Left lobe of liver (tissue), 2 donors: ENCODE data around the gene CCDC38. TPM values are rescaled to one million over a fixed set of nuclear protein-coding genes. Genes with fewer than 3 reads are reported as not detected.
A peak's percentile ranks its signal among the peaks of the same experiment; 100 is the strongest.

Experiments
- ATAC-seq: fragments of 200-7000 bp; cut with Tn5 transposase; one replicate; pipeline ENCODE4 v1.9.1; 2020; ENCODE audit warnings: mild to moderate bottlenecking, moderate library complexity
- DNase-seq: peaks from one replicate; pipeline ENCODE4 v3.0.0-alpha.2; 2020; ENCODE audit warnings: low spot score
- total RNA-seq: library from RNA; stranded (reverse); gene quantifications from one replicate; pipeline ENCODE4 v1.2.1, GENCODE V29; 2021
- donor health status: DM: no; HTN: no; CAD: no; lungs with moderate emphysema.
- donor health status: DM: no; HTN: yes; CAD: no.

The CCDC38 gene
- total RNA-seq, 1 donor from 2014 or later = 0.93 TPM

DNA sequence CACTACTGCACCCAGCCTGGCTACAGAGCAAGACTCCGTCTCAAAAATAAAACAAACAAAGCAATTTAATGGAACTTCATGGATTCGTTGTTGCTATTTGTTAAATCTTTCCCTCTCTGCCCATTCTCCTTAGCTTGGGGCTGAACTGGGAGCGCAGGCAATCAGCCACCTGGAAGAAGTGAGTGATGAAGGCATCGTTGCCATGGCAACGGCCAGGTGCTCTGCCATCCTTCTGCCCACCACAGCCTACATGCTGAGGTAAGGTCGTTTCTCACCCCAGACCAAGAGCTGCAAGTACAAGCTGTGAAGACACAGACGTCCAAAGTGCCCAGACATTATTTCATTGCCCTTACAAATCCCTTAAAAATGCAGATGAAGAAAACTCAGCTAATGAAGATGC is 19.8 kb upstream of the CCDC38 start:
- ATAC-seq (no peak), DNase-seq (no peak)

DNA sequence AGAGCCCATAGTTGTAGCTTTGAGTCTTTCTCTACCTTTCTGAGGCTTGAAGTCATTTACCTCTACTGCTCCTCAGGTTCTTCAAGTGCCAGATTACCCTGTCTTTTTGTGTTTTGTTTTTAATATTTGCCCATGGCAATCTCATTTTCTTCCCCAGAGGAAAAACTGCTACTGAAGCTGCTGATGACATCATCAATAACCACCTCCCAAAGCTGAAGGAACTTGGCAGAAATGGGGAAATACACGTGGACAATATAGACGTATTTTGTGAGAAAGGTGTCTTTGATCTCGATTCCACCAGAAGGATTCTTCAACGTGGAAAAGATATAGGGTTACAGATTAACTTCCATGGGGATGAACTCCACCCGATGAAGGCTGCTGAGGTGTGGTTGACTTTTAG is 17.8 kb upstream of the CCDC38 start:
- no peak for ATAC-seq

DNA sequence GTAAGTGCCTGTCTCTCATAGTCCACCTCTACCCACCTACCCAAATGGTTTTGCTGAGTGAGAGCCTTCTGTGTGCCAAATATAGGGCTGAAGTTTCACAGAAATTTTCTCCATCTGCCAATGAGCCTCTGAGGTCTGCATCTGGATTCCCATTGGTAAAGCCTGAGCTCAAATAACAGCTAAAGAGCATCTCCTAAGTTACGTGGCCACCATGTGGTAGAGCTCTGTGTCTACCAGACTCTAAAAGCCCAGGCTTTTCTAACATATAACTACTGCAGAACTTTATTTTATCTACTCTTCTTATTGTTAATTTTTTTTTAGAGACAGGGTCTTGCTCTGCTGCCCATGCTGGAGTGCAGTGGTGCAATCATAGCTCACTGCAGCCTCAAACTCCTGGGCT is 16.7 kb upstream of the CCDC38 start:
- ATAC-seq = peak; percentile 57

More for the DNA sequence above, 17.8 kb upstream of the CCDC38 start:
- DNase-seq = no peak

DNA sequence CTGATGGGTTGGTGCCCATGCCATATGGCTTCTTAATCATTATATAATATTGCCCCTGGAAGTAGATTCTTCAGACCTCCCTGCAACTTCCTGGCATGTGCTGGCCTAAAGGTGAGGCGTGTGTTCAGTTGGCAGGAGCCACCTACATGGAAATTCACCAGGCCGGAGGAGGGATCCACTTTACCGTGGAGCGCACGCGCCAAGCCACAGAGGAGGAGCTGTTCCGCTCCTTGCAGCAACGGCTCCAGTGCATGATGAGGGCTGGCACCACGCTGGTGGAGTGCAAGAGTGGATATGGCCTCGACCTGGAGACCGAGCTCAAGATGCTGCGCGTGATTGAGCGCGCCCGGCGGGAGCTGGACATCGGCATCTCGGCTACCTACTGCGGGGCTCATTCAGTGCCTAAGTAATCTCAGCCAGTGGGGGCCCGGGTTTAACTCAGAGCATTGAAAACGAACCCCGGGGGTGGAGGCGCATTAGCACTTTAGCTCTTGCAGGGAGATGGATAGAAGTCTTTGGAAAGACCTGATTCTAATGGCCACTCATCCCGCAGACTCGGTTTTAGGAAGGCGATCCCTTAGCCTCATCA is 14.2 kb upstream of the CCDC38 start:
- DNase-seq = peak; percentile 39

More for the DNA sequence above, 16.7 kb upstream of the CCDC38 start:
- no peak for DNase-seq

DNA sequence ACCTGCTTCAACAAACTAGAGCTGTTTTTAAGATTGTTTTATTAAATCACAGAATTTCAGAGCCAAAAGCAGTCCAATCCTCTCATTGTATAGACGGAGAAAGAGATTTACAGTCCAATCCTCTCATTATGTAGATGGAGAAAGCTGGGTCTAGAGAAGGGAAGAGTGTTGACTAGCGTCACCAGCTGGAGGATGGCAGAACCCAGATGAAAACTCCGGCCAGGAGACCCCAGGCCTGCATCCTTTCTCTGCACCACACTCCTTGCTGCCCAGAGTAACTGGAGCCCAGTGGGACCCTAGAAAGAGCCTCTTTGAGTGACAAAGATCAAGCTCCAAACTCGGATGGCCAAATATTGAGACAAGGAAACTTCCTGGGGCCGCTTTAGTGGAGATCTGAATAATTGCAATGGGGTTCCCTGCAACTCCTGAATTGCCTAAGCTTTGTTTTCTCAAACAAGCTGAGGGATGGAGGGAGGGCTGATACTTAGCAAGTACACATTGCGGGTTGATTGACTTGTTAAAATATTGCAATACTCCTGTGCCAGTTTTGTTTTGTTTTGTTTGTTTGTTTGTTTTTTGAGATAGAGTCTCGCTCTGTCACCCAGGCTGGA is 13.2 kb upstream of the CCDC38 start:
- no peak for DNase-seq
- no peak for ATAC-seq

More for the DNA sequence above, 14.2 kb upstream of the CCDC38 start:
- no peak for ATAC-seq

DNA sequence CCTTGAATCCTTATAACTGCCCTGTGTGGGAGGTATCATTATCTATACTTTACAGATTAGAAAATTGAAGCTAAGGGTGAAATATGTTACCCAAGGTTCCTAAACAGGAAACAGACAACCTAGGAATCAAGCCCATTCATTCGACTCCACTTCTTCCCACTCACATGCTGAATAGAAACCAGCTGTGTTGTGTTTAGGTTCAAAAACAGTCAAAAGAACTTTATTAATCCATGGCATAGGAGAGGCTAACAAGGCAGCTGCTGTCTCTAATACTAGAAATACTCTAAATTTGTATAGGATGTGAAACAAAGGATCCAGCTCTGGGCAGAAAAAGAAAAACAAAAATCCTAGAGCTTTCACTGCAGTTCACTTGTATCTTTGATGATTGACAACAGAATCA is 10.6 kb upstream of the CCDC38 start:
- ATAC-seq (no peak), DNase-seq (no peak)

DNA sequence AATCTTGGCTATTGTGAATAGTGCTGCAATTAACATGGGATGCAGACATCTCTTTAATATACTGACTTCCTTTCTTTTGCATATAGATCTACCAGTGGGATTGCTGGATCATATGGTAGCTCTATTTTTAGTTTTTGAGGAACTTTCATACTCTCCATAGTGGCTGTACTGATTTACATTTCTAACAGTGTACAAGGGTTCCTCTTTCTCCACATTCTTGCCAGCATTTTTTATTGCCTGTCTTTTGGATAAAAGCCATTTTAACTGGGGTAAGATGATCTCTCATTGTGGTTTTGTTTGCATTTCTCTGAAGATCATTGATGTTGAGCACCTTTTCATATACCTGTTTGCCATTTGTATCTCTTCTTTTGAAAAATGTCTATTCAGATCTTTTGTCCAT is 9.1 kb upstream of the CCDC38 start:
- ATAC-seq (no peak), DNase-seq (no peak)

DNA sequence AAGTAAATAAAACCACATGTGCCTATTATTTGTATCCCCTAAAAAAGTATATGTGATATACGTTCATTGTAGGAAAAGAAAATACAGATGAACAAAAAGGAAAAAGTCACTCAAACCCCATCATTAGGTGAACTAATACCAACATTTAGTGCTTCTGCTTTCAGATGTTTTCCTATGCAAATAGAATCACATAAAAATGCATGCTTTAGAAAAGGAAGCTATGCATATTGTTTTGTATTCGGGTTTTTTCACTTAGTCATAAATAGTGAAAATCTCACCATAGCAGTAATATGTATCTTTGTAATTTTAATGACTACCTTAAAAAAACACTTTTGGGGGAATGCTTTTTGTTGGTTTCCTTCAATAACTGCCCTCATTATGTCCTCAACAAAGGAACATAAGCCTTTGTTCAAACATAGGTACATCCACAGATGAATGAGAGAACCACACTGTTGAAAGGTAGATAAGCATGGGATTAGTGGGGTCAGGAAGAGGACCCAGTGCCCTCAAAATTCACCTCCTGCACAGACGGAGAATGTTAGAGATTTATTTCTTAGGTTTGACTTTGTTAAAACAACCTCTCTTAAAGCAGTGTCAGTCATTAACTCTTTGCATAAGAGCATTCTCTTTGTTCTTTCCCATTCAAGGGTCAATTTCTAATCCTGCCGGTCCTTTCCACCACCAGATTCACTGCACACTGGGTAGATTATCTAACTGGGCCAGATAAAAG is 7.2 kb upstream of the CCDC38 start:
- no peak for DNase-seq
- ATAC-seq = no peak

DNA sequence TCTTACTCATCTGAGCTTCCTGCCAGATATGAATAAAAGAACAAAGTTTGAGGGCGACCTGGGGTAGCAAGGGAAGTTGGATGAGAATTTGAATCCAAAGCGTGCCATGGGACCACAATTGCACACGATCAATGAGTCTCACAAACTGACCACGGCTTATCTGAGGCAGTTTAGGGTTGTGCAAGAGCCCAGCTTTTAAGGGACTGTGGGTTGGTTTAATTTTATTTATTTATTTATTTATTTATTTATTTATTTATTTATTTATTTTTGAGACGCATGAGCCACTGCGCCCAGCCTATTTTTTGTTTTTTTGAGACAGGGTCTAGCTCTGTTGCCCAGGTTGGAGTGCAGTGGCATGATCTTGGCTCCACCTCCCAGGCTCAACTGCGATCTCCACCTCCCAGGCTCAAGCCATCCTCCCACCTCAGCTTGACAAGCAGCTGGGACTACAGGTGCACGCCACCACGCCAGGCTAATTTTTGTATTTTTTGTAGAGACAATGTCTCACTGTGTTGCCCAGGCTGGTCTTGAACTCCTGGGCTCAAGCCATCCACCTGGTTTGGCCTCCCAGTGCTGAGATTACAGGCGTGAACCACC is 1.8 kb upstream of the CCDC38 start:
- no peak for ATAC-seq

DNA sequence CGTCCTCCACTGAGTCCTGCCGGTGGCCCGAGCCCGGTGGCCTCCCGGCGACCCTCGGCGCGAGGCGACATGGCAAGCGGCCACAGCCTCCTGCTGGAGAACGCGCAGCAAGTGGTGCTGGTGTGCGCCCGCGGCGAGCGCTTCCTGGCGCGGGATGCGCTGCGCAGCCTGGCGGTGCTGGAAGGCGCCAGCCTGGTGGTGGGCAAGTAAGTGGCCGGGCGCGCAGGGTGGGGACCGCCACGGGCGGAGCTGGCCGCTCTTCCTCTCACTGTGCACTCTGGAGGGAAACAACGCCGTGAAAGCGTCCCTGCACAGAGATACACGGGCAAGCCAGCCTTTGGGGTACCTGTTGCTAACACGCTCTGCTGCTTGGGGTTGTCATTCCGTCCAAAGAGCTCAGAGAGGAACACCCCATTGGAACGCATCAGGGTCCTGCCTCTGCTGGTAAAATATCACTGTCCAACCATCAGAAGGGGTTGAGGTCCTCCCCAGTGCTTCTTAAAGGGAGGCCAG is 972 bp upstream of the CCDC38 start, which contains the start of gene AMDHD1:
Gene AMDHD1, plus strand, starts transcription at position 2 of the 513 bp plus-strand sequence. Its CDS starts 68 bp downstream, at position 70.
- DNase-seq (no peak), ATAC-seq (peak; percentile 42)

More for the DNA sequence above, 1.8 kb upstream of the CCDC38 start:
- DNase-seq = no peak

DNA sequence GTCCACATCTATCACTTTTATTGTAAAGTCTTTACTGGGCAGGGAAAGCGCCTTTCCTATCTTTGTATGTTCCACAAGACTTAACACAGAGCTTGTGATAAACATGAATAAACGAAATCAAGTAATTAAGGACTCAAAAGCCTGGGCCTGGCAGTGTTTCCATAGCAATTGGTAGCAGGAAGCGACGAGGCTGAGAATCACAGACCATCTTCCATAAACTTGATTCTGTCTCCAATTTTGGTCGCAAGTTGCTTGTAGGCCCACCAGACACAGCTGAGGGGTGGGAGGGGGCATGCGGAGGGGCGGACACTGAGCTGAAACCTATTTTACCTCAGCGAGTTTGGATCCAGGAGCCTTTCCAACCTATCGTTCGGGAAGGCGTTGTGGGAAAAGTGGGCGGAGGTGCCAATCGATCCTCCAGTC is 302 bp downstream of the CCDC38 start:
- DNase-seq (peak; percentile 91), ATAC-seq (no peak)

DNA sequence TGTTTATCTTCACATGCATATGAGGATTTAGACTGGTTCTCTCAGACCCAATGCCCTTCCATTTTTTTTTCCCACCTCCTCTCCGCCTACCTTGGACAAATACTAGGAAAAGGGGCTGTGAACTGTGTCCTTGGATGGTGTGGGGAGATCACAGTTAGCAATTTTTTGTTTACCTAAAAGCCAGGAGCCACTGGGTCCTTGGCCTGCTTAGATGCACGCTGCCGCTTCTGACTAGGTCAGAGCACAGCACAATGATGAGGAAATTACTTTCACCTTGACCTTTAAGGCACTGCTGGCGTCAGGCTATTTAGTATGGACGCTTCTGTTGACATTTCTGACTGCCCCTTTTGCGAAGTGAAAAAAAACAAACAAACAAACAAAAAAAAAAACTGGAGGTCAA is 1.9 kb downstream of the CCDC38 start:
- DNase-seq = peak; percentile 89
- ATAC-seq = peak; percentile 48

DNA sequence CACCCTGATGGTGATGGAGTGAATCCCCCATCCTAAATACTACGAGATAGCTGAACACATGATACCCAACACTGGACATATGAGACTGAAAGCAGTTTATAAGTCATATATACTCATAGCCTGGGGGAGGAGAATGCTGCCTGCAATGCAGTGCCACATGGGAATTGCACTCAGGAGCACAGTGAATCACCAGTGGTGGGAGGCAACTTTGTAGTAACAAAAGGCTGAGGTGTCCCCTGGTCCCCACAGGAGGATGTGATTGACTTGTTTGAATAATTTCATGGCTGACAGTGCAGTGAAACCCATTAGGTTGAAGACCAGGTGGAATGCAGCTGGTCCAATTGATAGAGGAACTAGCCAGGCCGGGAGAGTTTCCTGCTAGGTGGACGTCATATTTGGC is 20.2 kb downstream of the CCDC38 start:
- no peak for DNase-seq
- ATAC-seq = no peak

DNA sequence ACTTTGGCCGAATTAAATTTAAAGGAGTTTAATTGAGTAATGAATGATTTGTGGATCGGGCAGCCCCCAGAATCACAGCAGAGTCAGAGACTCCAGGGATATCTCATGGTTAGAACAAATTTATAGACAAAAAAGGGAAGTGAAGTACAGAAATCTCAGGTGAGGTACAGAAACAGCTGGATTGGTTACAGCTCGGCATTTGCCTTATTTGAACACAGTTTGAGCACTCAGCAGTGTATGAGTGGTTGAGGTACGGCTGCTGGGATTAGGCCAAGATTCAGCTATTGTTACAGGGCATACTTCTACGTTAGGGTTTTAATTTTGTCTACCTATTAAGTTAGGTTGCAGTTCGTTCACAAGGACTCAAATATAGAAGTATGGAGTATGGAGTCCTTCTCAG is 23.3 kb downstream of the CCDC38 start:
- ATAC-seq (no peak), DNase-seq (no peak)

DNA sequence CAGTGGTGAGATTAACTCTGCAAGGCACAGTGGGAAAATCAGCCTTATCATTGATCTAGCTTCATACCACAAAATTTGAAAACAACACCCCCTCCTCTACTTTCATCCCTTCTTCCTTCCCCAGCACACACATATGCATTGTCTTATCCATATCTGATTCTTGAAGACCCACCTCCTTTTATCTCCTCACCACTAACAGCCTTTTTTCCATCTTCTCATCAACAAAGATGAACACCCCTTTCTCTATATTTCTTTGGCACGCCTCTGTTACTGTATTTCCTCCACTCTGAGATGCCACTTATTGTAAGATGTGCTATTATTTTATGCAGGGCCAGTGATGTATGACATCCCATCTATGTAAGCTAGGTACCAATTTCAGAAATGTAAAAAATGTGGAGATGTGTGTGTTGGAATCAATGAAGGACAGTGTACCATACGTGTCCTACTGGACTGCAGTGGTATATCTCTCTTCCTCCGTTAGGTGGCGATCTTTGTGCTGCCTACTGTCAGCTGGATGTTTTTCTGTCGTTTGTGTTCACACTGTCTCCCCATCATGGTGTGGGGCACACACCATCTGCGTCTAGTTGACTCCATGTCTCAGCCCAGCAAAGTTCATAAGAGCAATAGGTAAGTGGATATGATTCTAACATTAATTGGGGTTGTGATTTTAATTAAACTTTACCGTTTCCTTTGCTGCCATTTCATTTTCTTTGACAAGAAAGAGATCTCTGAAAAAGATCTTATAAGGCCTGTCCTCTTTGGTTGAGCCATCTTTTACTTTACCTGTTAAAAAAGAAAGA is 24.0 kb downstream of the CCDC38 start:
- ATAC-seq = peak; percentile 100
- DNase-seq = no peak

DNA sequence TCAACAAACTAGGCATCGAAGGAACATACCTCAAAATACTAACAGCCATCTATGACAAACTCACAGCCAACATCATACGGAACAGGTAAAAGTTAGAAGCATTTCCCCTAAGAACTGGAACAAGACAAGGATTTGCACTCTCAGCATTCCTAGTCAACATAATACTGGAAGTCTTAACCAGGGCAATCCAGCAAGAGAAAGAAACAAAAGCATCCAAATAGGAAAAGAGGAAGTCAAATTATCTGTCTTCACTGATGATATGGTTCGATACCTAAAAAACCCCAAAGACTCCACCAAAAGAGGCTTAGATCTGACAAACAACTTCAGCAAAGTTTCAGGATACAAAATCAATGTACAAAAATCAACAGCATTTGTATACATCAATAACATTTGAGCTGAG is 32.5 kb downstream of the CCDC38 start:
- DNase-seq (no peak), ATAC-seq (no peak)

DNA sequence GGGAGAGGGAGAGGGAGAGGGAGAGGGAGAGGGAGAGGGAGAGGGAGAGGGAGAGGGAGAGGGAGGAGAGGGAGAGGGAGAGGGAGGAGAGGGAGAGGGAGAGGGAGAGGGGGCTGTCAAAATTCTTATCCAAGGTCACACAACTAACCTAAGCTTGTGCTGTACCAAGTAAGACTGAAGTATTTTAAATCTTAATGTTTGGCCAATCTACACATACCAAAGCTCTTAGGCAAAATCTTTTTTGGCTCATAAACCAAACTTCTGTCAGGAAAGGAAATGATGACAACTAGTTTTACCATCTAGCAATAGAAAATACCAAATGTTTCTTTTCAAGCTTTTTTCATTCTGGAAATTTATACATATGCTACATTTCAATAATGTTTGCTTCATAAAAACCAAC is 33.8 kb downstream of the CCDC38 start:
- no peak for DNase-seq
- no peak for ATAC-seq

DNA sequence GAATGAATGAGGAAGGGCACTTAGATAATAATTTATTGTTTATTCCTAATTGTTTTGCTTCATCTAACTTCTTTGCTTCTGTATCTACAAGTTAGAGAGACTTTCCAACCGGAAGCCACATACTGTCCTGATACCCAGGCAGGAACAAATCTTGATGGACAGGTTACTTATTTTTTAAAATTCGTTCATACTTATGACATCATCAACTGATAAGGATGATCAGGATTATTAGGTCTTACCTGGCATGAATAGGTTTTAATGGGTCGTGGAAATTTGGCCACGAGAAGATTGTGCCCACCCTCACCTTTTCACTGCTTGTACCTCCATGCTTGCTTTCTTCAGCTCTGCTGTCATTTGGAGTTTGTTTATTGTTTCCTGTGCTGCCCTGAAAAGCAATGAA is 44.3 kb downstream of the CCDC38 start:
- ATAC-seq = no peak

DNA sequence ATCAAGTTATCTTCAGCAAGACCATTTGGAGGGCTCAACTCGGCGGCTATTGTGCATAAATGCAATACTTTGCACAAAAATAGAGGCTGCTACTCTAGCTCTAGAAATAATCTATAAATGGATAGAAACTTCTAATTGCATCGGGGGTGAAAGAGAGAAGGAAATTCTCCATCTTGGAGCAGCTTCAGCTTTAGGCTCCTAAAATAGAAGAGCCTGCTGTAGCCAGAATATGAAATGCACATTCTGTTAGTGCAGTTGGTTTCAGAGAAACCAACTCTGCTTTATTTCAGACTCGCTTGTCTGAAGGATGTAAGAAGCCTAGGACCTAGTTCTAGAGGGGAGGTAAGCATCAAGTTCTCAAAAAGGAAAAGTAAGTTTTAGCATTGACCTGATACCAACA is 45.6 kb downstream of the CCDC38 start:
- no peak for ATAC-seq
- DNase-seq = no peak

More for the DNA sequence above, 44.3 kb downstream of the CCDC38 start:
- DNase-seq = no peak

DNA sequence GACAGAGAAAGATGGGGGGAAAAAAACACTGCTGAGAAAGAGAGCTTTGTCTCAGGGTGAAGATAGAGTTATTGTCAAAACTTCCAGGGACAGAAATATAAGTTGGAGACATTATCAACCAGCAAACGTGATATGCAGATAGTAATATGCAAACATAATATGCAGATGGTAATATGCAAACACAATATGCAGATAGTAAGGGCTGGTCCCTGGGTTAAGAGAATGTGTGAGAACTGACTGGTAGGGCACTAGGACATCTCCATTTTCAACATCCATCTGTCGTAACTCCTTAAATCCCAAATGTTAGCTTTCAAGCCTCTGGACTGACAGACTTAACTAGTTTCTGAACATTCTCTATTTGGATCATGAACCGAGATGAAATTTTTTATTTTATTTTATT is 51.5 kb downstream of the CCDC38 start:
- DNase-seq = no peak
- no peak for ATAC-seq

DNA sequence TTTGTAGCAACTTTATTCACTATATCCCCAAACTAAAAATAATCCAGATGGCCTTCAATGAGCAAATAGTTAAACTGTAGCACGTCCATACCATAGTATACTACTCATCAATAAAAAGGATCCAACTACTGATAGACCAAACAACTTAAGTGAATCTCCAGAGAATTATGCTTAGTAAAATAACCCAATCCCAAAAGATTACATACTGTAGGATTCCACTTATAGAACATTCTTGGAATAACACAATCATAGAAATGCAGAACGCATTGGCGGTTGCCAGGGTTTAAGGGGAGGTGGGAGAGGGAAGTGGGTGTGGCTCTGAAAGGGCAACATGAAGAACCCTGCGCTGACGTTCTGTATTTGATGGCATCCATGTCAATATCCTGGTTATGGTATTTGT is 55.1 kb downstream of the CCDC38 start:
- DNase-seq (no peak), ATAC-seq (no peak)
